Right lung (tissue), 5 donors: ENCODE data around the gene CCDC18. TPM values are rescaled to one million over a fixed set of nuclear protein-coding genes. Genes with fewer than 3 reads are reported as not detected.
"Not testable (repeated sequence)": the region's sequence is repeated elsewhere in the genome, so short reads cannot be mapped to it uniquely, and the experiment has no call there.

Experiments
- DNase-seq, 2 donors: peaks; one replicate each; pipeline ENCODE4 v3.0.0-alpha.2; 2013
- polyA plus RNA-seq, 5 donors: library from polyadenylated mRNA; unstranded; fragments of 120-200 nt; gene quantifications; one replicate each; pipeline versions ENCODE4 v1.2.1 to v1.2.3, GENCODE V29; 2013; ENCODE audit warnings: inconsistent platforms in 1 of 5, low replicate concordance in 1 of 5; ENCODE audit not compliant: insufficient read length in 5 of 5, insufficient read depth in 1 of 5

CCDC18 gene
- polyA plus RNA-seq, 5 donors = 8.5 to 21.1 (median 13.5) TPM

DNA sequence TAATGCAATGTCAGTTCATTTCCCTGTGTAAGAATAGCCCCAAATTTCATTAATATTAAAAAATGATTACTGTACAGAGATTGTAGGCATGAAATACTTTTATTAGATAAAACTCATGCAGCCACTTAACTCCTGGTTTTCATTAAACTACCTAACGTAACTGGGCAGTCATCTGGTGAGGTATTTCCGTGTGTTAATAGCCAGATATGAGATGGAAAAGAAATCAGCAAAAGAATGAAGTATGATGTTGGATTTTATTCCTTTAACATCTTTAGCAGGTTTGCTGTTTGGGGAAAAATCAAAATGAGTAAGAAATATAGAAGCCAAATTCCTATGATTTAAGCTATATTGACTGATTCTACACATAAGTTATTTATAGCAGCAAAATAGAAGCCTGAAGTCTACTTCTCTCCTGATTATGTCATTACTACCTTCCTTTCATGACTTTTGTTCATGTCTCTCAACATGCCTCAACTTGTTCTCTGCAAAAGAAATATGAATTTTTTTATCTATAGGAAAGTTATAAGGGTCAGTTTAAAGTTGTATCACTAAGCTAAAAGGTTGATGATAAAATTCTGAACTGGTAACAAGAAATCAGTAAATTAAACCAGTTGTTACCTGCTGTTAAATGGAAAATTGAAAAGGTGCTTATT, 42.6 kb downstream of the CCDC18 start:
- no peak for DNase-seq

GRCh38 chr1:93235261-93235660, 54.7 kb downstream of the CCDC18 start:
- DNase-seq = no peak

- DNase-seq = no peak
Measured at GRCh38 chr1:93237021-93237420, 56.5 kb downstream of the CCDC18 start.

DNA sequence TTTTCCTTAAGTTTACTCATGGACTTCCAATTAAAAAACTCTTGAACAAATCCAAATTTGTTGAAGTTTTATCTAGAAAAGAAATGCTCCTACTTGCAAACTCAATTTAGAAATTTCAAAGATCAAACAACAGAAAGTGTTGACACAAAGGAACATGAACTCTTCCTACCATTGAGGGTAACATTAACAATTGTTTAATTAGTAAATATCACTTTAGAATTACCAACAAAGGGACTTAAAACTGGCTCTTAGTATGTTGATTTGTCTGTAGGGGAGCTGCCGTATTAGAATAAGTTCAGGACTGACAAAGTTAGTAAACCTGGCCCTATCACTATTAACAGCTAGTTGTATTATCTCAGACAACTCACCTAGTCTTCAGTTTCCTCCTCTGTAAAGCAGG, 57.9 kb downstream of the CCDC18 start:
- DNase-seq = no peak

DNA sequence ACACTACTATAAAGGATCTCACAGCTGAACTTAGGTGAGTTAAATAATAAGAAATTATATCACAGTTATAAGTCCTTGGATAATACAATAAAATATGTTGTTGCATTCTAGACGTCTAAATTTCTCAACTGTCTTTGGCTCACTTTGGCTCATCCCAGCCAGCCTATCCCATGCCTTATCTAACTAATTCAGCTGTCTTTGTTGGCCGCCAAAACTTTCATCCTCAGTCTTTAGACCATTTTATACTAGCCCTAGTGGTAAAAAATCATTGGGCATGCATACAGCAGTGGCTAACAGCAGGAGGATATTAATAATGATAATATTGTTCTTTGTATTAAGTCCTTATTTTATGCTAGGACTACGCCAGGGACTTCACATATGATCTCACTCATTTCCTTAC, 59.3 kb downstream of the CCDC18 start:
- no peak for DNase-seq

- not testable (repeated sequence) for DNase-seq
Measured at GRCh38 chr1:93243233-93243632, 62.7 kb downstream of the CCDC18 start.

GRCh38 chr1:93244298-93245069, 64.0 kb downstream of the CCDC18 start:
- no peak for DNase-seq

- DNase-seq = no peak
Measured at GRCh38 chr1:93251966-93252365, 71.4 kb downstream of the CCDC18 start.

- no peak for DNase-seq
Measured at GRCh38 chr1:93252598-93252997, 72.1 kb downstream of the CCDC18 start.

GRCh38 chr1:93253516-93253915, 73.0 kb downstream of the CCDC18 start:
- DNase-seq = no peak

- DNase-seq = no peak
Measured at GRCh38 chr1:93255222-93256079, 74.9 kb downstream of the CCDC18 start.

DNA sequence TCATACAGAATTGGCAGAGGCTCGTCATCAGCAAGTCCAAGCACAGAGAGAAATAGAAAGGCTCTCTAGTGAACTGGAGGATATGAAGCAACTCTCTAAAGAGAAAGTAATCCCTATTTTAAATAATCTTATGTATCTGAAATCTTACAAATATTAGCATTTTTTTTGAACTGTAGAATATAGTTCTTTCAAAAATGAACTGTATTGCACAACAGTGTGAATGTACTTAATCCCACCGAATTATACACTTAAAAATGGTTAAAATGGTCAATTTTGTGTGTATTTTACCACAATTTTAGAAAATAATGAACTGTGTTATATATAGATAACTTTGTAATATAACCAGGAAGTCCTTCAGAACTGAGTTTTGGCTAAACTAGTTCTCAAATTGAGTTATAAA, 75.9 kb downstream of the CCDC18 start:
- no peak for DNase-seq

- no peak for DNase-seq
Measured at GRCh38 chr1:93257889-93258288, 77.4 kb downstream of the CCDC18 start.

- DNase-seq = not testable (repeated sequence)
Measured at GRCh38 chr1:93260726-93261125, 80.2 kb downstream of the CCDC18 start.

- DNase-seq = no peak
Measured at GRCh38 chr1:93262645-93263044, 82.1 kb downstream of the CCDC18 start.

DNA sequence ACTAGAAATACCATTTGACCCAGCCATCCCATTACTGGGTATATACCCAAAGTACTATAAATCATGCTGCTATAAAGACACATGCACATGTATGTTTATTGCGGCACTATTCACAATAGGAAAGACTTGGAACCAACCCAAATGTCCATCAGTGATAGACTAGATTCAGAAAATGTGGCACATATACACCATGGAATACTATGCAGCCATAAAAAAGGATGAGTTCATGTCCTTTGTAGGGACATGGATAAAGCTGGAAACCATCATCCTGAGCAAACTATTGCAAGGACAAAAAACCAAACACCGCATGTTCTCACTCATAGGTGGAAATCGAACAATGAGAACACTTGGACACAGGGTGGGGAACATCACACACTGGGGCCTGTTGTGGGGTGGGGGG, 88.4 kb downstream of the CCDC18 start:
- not testable (repeated sequence) for DNase-seq

DNA sequence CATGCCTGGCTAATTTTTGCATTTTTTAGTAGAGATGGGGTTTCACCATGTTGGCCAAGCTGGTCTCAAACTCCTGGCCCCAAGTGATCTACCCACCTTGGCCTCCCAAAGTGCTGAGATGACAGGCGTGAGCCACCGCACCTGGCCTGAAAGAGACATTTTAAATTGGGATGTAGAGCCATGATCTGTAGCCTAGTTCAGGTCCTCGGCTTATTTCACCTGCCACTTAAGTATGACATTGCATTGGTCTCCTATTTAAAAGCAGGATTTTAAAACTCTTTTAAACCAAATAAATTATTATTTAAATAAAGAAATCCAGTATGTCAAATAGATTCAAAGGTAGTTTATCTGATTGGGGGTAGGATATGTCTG, 94.7 kb downstream of the CCDC18 start:
- not testable (repeated sequence) for DNase-seq

GRCh38 chr1:93275634-93276295, 95.2 kb downstream of the CCDC18 start:
- DNase-seq = peak; percentile 23 to 30

- DNase-seq = not testable (repeated sequence)
Measured at GRCh38 chr1:93277530-93277929, 97.0 kb downstream of the CCDC18 start.

DNA sequence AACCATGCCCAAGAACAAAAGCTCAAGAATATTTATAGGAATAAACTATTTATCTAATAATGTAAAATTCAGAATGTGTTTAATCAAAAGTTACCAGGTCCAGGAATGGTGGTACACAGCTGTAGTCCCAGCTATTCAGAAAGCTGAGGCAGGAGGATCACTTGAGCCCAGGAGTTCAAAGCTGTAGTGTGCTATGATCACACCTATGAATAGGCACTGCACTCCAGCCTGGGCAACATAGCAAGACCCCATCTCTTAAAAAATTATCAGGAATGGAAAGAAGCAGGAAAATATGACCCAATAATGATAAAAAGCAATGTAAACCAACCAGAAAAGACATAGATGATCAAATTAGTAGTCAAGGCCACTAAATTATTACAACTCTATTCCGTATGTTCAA, 103.0 kb downstream of the CCDC18 start:
- no peak for DNase-seq

- DNase-seq = no peak
Measured at GRCh38 chr1:93288558-93288957, 108.0 kb downstream of the CCDC18 start.

DNA sequence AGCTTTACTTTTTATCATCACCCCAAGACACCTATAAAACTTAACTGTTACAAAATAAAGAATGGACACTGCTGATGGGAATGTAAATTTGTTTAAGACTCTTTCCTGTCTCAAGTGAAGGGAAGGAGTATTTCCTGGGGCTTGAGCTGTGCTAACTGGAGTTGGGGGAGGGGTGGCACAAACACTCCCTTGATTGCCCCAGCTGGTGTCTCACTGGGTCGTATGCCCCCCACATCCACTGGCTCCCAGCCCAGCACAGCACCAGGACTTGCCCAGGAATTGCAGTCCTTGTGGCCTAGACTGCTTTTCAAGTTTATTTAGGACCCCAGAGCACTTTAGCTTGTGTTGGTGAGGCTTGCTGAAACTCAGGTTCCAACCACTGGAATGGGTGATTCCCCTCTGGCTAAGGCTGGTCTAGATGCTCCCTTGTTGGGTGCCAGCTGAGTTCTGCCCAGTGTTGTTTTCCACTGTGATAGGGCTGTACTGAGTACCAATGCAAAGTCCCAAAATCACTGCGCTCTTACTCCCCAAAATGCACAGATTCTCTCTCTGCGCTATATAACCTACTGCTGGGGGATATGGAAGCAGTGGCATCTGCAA, 116.1 kb downstream of the CCDC18 start:
- no peak for DNase-seq
